ENCODE results near the gene BSCL2. TPM values are rescaled to one million over a fixed set of nuclear protein-coding genes. Genes with fewer than 3 reads are reported as not detected.

Gene BSCL2
- total and polyA plus RNA-seq, 2 donors (not counting 1 experiment from before 2014, with no cell fraction given): 38.5 to 56.3 TPM

DNA sequence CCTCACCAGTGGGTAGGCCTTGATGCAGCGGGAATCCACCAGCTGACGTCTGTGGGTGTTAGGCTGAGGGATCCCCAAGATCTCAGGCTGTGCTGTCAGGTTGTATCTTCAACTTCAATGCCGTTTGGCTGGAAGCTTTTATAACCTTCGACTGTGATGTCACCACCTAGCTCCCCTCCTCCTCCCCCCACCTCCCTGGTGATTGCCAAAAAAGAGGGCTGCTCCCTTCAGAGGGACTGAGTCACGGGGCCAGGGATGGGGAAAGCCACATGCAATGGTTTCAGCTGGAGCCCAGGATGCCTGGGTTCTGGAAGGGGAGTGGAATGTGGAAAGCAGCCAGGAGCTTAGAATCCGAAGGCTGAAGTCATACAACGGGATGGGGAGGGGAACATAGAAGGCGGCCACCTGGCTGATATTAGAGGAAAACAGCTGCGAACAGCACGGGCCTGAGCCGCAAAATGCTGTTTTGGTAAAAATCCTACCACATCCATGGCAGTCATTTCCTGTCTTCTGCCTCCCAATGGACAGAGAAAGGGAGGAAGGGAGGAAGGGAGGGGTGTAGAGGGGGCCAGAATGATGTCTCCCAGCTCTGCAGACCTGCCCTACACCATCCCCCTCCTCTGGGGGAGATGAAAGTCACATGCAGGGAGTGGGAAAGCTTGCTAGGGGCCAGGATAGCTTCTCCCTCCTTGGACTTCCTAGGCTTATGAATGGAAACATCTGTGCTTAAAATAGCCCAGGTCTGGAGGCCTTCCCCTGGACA lies 17.6 kb downstream of the BSCL2 start, which contains the start of gene LRRN4CL:
TSS of gene LRRN4CL (minus strand) at position 110 of the 763 bp plus-strand sequence. CDS start 1,022 bp downstream, outside the sequence.
- Mint-ChIP-seq H3K27me3 (peaks cover 4% of the 10 kb centered on the region), H3K4me3 (no peak within 1 kb of the TSS), H3K9me3 (ENCODE audit: insufficient read depth) (no peaks in the 10 kb centered on the region), H3K27ac (peak within 1 kb of the TSS; percentile 26), H3K4me1 (peaks cover under 1% of the 10 kb centered on the region)
- Histone ChIP-seq H3K9ac (ENCODE audit: low read length) (no peak within 1 kb of the TSS), H3K27ac (ENCODE audit: low read length in 2 of 2) (no peak within 1 kb of the TSS), H4K20me1 (ENCODE audit: control insufficient read depth, insufficient read depth, low read length, poor library complexity, severe bottlenecking) (no peaks in the 10 kb centered on the region), H3K36me3 (replicated peaks in 1 of 2; ENCODE audit: control extremely low read depth in 1 of 2, control insufficient read depth in 1 of 2, extremely low read depth in 1 of 2, insufficient read depth in 2 of 2, low read length in 1 of 2) (peaks cover 0 to 18% of the 10 kb centered on the region in 2 experiments), H3K9me3 (ENCODE audit: control extremely low read depth in 1 of 3, control insufficient read depth in 2 of 3, insufficient read depth in 1 of 3, low read length in 2 of 3) (no peaks in the 10 kb centered on the region), H3K79me2 (ENCODE audit: control insufficient read depth, insufficient read depth, low read length) (no peaks in the 10 kb centered on the region), H2AFZ (ENCODE audit: insufficient read depth, low read depth, low read length, poor library complexity, severe bottlenecking) (no peak within 1 kb of the TSS), H3K4me3 (ENCODE audit: control extremely low read depth in 1 of 5, extremely low read depth in 1 of 5, insufficient read depth in 1 of 5, low read depth in 2 of 5, low read length in 4 of 5) (no peak within 1 kb of the TSS), H3K4me1 (ENCODE audit: control insufficient read depth in 2 of 2, insufficient read depth in 2 of 2, low read length in 2 of 2) (peaks cover 3 to 6% of the 10 kb centered on the region in 2 donors), H3K4me2 (replicated peaks; ENCODE audit: low read depth, low read length, poor library complexity, severe bottlenecking) (no peak within 1 kb of the TSS), H3K27me3 (replicated peaks in 1 of 4; ENCODE audit: control extremely low read depth in 1 of 4, control insufficient read depth in 3 of 4, insufficient read depth in 4 of 4, low read length in 3 of 4) (peaks cover 0 to 17% (median 6%) of the 10 kb centered on the region in 4 experiments)
- intact Hi-C loops (cut with micrococcal nuclease): no loop called here
- 95% methylated on average over 6 of the region's 11 CpGs for WGBS (ENCODE audit: insufficient coverage)
- TF ChIP-seq, protein P1, sequence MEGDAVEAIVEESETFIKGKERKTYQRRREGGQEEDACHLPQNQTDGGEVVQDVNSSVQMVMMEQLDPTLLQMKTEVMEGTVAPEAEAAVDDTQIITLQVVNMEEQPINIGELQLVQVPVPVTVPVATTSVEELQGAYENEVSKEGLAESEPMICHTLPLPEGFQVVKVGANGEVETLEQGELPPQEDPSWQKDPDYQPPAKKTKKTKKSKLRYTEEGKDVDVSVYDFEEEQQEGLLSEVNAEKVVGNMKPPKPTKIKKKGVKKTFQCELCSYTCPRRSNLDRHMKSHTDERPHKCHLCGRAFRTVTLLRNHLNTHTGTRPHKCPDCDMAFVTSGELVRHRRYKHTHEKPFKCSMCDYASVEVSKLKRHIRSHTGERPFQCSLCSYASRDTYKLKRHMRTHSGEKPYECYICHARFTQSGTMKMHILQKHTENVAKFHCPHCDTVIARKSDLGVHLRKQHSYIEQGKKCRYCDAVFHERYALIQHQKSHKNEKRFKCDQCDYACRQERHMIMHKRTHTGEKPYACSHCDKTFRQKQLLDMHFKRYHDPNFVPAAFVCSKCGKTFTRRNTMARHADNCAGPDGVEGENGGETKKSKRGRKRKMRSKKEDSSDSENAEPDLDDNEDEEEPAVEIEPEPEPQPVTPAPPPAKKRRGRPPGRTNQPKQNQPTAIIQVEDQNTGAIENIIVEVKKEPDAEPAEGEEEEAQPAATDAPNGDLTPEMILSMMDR (IDR thresholded peaks at IDR 0.05): no peak
- TF ChIP-seq EZH2 (IDR thresholded peaks at IDR 0.05; ENCODE audit: borderline replicate concordance, insufficient read depth, low read depth, low read length, poor library complexity, severe bottlenecking): no peak
- no peak for DNase-seq
- POLR2A ChIA-PET: interaction anchor here (0.9 kb wide), 1 partner anchor 38 kb away, joined by 3 read pairs; the partner anchor contains the start of gene HNRNPUL2
- no peak for ATAC-seq (ENCODE audit: low read depth)
- CTCF ChIA-PET: interaction anchor here (0.7 to 1.6 kb wide), 5 partner anchors 9 to 174 kb away, joined by 3 to 5 read pairs (median 4); no protein-coding TSS in a partner anchor

DNA sequence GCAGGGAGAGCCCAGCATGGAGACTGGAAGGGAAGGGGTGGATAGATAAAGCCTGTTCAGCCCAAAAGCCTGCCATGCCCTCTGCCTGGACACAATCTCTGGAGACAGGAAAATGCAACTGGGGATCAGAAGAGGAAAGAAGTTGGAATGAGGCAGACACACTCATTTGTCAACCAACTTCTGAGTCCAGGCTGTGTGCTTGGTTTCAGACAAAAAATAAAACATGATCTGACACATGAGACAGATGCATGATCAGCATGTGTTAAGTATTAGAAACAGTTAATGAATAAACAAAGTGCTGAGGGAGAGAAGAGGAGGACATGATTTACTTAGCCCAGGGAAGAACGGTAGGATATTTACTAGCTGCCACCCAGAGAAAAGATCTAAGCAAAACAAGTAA lies 18.7 kb downstream of the BSCL2 start:
- intact Hi-C loops (cut with micrococcal nuclease): no loop called here
- CTCF ChIA-PET: interaction anchor here (1.6 kb wide), 1 partner anchor 15 kb away, joined by 3 read pairs; no protein-coding TSS in a partner anchor

More for the DNA sequence above, 18.7 kb downstream of the BSCL2 start:
- Mint-ChIP-seq H3K27me3 (peaks cover 4% of the 10 kb centered on the region), H3K4me3 (no peak overlapping the region), H3K4me1 (no peaks in the 10 kb centered on the region), H3K9me3 (ENCODE audit: insufficient read depth) (no peaks in the 10 kb centered on the region), H3K27ac (no peak overlapping the region)
- no peaks in the 10 kb centered on the region for H4K20me1 ChIP-seq (ENCODE audit: control insufficient read depth, insufficient read depth, low read length, poor library complexity, severe bottlenecking)
- POLR2A ChIA-PET: no interaction called here
- peaks cover 3 to 4% of the 10 kb centered on the region in 2 donors for H3K4me1 ChIP-seq (ENCODE audit: control insufficient read depth in 2 of 2, insufficient read depth in 2 of 2, low read length in 2 of 2)
- no peaks in the 10 kb centered on the region for H3K79me2 ChIP-seq (ENCODE audit: control insufficient read depth, insufficient read depth, low read length)
- TF ChIP-seq EZH2 (IDR thresholded peaks at IDR 0.05; ENCODE audit: borderline replicate concordance, insufficient read depth, low read depth, low read length, poor library complexity, severe bottlenecking): no peak
- TF ChIP-seq, protein P1 (IDR thresholded peaks at IDR 0.05): no peak
- H3K27me3 ChIP-seq (replicated peaks in 1 of 4; ENCODE audit: control extremely low read depth in 1 of 4, control insufficient read depth in 3 of 4, insufficient read depth in 4 of 4, low read length in 3 of 4): peaks cover 0 to 17% (median 6%) of the 10 kb centered on the region in 4 experiments
- H3K9ac ChIP-seq (ENCODE audit: low read length): no peak overlapping the region
- no CpG with 5 or more reads among the region's 1 CpG for WGBS (ENCODE audit: insufficient coverage)
- no peak for DNase-seq
- no peak overlapping the region for H3K4me3 ChIP-seq (ENCODE audit: control extremely low read depth in 1 of 5, extremely low read depth in 1 of 5, insufficient read depth in 1 of 5, low read depth in 2 of 5, low read length in 4 of 5)
- H3K36me3 ChIP-seq (replicated peaks in 1 of 2; ENCODE audit: control extremely low read depth in 1 of 2, control insufficient read depth in 1 of 2, extremely low read depth in 1 of 2, insufficient read depth in 2 of 2, low read length in 1 of 2): peaks cover 0 to 18% of the 10 kb centered on the region in 2 experiments
- no peak overlapping the region for H3K4me2 ChIP-seq (replicated peaks; ENCODE audit: low read depth, low read length, poor library complexity, severe bottlenecking)
- no peaks in the 10 kb centered on the region for H3K9me3 ChIP-seq (ENCODE audit: control extremely low read depth in 1 of 3, control insufficient read depth in 2 of 3, insufficient read depth in 1 of 3, low read length in 2 of 3)
- H3K27ac ChIP-seq (ENCODE audit: low read length in 2 of 2): no peak overlapping the region
- no peak for ATAC-seq (ENCODE audit: low read depth)
- no peak overlapping the region for H2AFZ ChIP-seq (ENCODE audit: insufficient read depth, low read depth, low read length, poor library complexity, severe bottlenecking)
